ENCODE measurements around the gene TNFRSF21.
"Not testable (repeated sequence)": the region's sequence is repeated elsewhere in the genome, so short reads cannot be mapped to it uniquely, and the experiment has no call there.

Gene TNFRSF21

GRCh38 chr6:47309291-47310130, at the start of gene TNFRSF21:
Gene TNFRSF21, minus strand, starts transcription at chr6:47309905. Its CDS starts 394 bp downstream, at chr6:47309511.
- peak; percentile 94 for DNase-seq (ENCODE audit: low spot score)

DNA sequence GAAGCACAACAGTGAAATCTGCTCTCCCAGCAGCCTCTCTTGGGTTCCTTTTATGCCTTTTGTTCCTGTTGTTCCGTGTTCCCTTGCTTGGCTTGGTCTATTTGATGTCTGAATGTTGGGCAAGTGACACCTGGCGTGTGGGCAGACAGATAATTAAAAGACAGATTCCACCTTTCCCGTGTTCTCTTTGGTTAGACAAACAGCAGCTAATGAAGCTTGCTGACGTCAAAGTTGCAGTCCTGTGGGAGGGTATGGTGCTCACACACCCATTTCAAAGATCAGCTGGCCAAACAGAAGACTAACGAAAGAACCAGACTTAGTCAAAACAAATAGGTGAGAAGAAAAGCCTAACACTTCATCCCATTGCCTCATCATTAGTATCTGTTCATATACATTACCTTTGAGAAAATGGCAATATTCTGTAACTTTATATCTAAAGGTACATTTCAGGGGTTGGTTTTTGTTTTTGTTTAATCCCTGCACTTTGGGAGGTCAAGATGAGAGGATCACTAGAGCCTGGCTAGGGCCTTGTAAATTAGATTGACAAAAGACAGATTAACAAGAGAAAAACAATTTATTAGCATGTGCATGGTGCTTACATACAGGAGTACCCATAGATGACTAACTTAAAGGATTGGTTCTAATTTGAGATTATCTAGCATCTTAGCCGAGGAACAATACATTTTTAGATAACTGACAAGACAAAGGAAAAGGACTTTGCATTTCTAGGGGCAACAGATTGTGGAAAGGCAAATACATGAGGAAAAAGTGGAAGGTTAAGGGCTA, 48.9 kb upstream of the TNFRSF21 start:
- no peak for DNase-seq (ENCODE audit: low spot score)

DNA sequence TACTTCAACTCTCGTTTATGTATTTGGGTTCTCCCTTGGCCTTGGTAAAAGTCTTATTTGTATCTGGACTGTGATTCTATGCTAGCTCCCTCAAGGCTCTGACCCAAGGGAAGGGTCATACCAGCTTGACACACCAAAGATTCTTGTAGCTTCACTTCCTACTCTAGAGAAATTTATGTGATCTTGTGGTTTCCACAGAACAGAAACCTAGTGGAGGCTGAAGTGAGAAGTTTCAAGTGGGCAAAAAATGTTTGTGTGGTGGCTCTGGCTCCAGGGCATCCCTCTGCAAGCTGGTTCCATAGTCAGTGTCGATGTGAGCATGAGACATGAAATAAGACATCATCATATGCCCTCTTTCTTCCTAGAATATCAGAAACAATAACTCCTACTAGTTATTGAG, 48.1 kb upstream of the TNFRSF21 start:
- no peak for DNase-seq (ENCODE audit: low spot score)

DNA sequence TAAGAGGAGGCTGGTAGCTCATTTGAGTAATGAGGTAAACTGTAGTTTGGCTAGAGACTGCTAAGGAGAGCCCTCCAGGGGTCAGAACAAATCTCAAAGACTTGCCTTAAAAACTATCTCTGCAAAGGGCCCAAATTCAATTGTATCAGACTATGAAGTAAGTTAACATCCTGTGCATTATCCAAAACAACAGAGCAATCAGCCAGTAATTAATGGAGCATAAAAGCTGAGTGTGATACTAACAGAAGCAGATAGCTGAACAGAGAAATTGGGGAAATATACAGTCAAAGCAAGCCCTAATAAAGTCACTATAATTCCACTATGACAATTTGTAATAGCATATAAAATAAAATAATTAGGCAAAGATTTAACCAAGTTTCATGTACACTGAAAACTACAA, 45.8 kb upstream of the TNFRSF21 start:
- DNase-seq (ENCODE audit: low spot score): no peak

DNA sequence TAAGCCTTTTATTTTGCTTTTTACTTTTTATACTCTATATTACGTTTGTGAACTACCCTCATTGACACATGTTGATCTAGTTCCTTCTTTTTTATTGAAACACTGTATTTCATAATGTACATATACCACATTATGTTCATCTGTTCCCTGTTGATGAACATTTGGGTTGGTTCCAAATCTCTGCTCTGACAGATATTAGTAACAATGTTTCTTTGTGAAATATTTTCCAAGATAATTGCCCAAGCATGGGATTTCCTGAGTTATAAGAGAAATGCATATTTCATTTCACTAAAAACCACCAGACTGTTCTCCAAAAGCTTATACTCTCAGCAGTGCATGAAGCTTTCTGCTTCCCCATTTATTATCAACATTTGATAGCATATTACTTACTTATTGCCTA, 44.2 kb upstream of the TNFRSF21 start:
- DNase-seq (ENCODE audit: low spot score): no peak

GRCh38 chr6:47352966-47353365, 43.3 kb upstream of the TNFRSF21 start:
- no peak for DNase-seq (ENCODE audit: low spot score)

- DNase-seq (ENCODE audit: low spot score): no peak
These were observed 42.7 kb upstream of the TNFRSF21 start for GRCh38 chr6:47352194-47352920.

DNA sequence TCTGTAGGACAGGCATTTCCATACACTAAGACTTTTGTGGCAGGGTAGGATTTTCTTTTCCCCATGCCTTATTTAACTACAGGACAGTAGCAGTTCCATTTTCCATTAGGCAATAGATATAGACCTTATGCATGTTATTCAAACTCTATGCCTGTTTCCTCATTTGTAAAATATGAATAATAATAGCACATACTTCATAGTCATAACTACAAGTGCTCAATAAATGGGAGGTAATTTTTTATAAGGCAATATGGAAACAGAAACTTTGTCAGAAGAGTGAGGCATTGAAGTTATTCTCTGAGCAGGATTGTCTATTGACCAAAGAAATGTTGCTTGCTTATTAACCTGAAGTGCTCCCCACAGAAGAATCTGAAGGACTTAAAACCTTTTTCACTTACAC, 41.9 kb upstream of the TNFRSF21 start:
- no peak for DNase-seq (ENCODE audit: low spot score)

GRCh38 chr6:47349931-47350330, 40.2 kb upstream of the TNFRSF21 start:
- no peak for DNase-seq (ENCODE audit: low spot score)

DNA sequence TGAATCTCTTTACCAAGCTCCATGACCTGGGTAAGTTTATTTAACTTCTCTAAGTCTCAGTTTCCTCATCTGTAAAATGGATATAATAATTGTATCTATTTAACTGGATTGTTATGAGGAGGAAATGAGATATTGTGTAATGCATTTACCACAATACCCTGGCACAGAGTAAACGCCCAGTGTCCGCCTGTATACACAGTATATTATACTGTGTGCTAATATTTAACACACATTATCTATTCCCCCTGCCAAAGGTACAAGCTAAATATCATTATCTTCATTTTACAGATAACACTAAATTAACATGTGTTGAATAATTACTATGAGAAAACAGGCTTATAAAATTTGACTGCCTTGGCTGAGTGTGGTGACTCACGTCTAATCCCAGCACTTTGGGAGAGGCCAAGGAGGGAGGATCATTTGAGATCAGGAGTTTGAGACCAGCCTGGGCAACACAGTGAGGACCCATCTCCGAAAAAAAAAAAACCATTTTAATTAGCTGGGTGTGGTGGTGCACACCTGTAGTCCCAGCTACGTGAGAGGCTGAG, 38.7 kb upstream of the TNFRSF21 start:
- DNase-seq (ENCODE audit: low spot score): no peak

DNA sequence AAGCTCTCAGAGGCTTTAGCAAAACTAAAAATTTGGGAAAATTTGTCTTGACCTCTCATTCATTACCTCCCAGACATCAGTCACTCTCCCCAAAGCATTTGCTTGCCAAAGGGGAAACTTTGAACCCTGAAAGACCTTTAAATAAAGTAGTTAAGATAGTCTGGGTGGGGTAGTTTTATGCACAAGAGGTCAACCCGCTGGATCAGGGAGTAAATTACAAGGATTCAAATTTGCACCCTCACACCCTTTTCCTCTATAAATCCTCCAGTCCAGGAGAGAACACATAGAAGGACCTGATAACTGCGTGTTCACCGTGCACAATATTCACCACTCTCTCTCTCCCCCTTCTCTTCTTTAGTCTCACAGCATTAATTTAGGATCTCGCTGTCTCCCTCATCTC, 36.1 kb upstream of the TNFRSF21 start:
- no peak for DNase-seq (ENCODE audit: low spot score)

DNA sequence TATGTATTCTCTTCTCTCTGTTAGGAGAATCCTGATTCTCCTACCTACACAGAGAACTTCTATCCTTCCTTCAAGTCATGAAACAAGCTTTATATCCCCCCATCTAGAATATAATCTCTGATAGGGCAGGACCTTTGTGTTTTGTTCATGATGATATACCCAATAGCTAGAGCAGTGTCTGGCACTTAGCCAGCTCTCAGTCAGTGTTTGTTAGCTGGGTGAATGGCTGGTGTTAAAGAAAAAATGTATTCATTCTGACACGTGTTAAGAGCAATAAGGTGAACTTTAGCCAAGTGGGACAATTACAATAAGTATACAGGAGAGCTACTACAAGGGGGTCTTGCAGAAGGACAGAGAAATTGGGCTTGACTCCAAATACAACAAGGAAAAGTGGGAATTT, 34.3 kb upstream of the TNFRSF21 start:
- no peak for DNase-seq (ENCODE audit: low spot score)

DNA sequence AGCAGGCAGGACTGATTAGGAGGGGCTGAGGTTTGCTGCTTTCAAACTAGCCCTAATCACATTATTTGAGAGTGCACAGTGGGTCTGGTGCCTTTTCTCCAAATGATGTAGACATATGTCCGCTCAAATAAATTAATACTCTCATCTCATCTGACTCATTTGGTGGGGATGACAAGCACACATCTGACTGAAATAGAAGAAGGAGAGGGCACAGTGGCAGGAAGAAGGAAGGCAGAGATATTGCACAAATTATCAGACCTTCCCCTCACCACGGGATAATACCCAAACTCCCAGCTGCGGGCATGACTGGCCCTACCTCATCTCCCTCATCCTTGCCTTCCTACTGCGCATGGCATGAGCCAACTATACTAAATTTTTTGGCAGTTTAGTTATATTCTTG, 33.9 kb upstream of the TNFRSF21 start:
- no peak for DNase-seq (ENCODE audit: low spot score)

DNA sequence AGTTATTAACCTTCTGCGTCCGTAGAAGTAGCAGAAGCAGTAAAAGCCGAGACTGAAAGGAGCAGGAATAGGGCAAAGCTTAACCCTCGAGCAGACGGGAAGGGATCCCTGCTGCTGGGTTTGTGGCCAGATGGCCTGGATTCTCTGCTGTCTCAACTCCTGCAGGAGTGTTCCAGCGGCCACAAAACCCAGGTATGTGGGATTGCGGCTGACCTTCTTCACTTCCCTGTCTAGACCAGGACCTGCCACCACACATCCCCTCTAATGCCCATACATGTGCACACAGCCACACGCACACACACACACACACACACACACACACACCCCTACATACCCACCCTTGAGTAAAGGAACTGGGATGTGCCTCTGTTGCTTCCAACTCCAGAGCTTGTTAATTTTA, 33.1 kb upstream of the TNFRSF21 start:
- DNase-seq (ENCODE audit: low spot score): no peak

GRCh38 chr6:47337519-47337918, 27.8 kb upstream of the TNFRSF21 start:
- DNase-seq (ENCODE audit: low spot score): no peak

GRCh38 chr6:47336334-47336733, 26.6 kb upstream of the TNFRSF21 start:
- no peak for DNase-seq (ENCODE audit: low spot score)

- no peak for DNase-seq (ENCODE audit: low spot score)
These were observed 25.8 kb upstream of the TNFRSF21 start for GRCh38 chr6:47335466-47335865.

- no peak for DNase-seq (ENCODE audit: low spot score)
These were observed 24.6 kb upstream of the TNFRSF21 start for GRCh38 chr6:47334334-47334733.

DNA sequence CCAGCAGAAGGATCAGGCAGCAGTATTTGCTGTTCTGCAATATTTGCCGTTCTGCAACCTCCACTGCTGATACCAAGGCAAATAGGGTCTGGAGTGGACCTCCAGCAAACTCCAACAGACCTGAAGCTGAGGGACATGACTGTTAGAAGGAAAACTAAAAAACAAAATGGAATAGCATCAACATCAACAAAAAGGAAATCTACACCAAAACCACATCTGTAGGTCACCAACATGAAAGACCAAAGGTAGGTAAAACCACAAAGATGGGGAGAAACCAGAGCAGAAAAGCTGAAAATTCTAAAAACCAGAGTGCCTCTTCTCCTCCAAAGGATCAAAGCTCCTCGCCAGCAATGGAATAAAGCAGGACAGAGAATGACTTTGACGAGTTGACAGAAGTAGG, 18.9 kb upstream of the TNFRSF21 start:
- not testable (repeated sequence) for DNase-seq (ENCODE audit: low spot score)

DNA sequence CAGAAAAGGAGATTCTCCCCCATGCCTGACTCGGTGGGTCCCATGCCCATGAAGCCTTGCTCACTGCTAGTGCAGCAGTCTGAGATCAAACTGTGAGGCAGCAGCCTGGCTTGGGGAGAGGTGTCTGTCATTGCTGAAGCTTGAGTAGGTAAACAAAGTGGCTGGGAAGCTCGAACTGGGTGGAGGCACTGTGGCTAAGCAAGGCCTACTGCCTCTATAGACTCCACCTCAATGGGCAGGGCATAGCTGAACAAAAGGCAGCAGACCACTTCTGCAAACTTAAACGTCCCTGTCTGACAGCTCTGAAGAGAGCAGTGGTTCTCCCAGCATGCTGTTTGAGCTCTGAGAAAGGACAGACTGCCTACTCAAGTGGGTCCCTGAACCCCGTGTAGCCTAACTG, 18.4 kb upstream of the TNFRSF21 start:
- DNase-seq (ENCODE audit: low spot score): not testable (repeated sequence)

GRCh38 chr6:47323887-47324286, 14.2 kb upstream of the TNFRSF21 start:
- no peak for DNase-seq (ENCODE audit: low spot score)

GRCh38 chr6:47323321-47323720, 13.6 kb upstream of the TNFRSF21 start:
- no peak for DNase-seq (ENCODE audit: low spot score)
